Peyer's patch (tissue), 4 donors: ENCODE data around the gene HPCAL1. TPM values are rescaled to one million over a fixed set of nuclear protein-coding genes. Genes with fewer than 3 reads are reported as not detected.
A peak's percentile ranks its signal among the peaks of the same experiment; 100 is the strongest.

Source experiments
- DNase-seq, 3 donors: peaks; one replicate each; pipeline ENCODE4 v3.0.0-alpha.2; 2017 to 2019
- H3K27ac ChIP-seq, 4 donors: fragments of 200-600 bp; sonication (generic); one replicate each; pipeline ENCODE4 v1.5.1; 2016 to 2019
- H3K27me3 ChIP-seq, 2 donors: fragments of 200-600 bp; sonication (generic); one replicate each; pipeline ENCODE4 v1.5.1; 2019
- H3K36me3 ChIP-seq, 3 donors: fragments of 200-600 bp; sonication (generic); one replicate each; pipeline ENCODE4 v1.5.1; 2016 to 2019
- H3K4me1 ChIP-seq, 4 donors: fragments of 200-600 bp; sonication (generic); one replicate each; pipeline ENCODE4 v1.5.1; 2016 to 2019
- H3K4me3 ChIP-seq, 4 donors: fragments of 200-600 bp; sonication (generic); 1 replicate in 3 of 4; 2 replicates in 1 of 4; pipeline ENCODE4 v1.5.1; 2016 to 2019; ENCODE audit warnings: mild to moderate bottlenecking in 1 of 4
- H3K9me3 ChIP-seq, 4 donors: fragments of 200-600 bp; sonication (generic); one replicate each; pipeline ENCODE4 v1.5.1; 2016 to 2019; ENCODE audit warnings: mild to moderate bottlenecking in 1 of 4
- POLR2A ChIP-seq, 2 donors: fragments of 450-650 bp; IDR thresholded peaks; one replicate each; pipeline ENCODE4 v1.5.1; 2017; ENCODE audit warnings: antibody characterized with exemption in 2 of 2, mild to moderate bottlenecking in 2 of 2, moderate library complexity in 2 of 2
- total RNA-seq, 4 donors: library from RNA; depleted of rRNA; stranded (reverse); fragments of >200 nt; gene quantifications; one replicate each; pipeline ENCODE4 v1.1.0, GENCODE V29; 2016
- TF ChIP-seq, protein P1 (sequence below), 6 experiments: fragments of 450-650 bp in 4 of 6; fragments of 200-600 bp in 2 of 6; sonication (generic) in 1 of 6; IDR thresholded peaks; one replicate each; pipeline ENCODE4 v1.5.1; 2017 to 2019; ENCODE audit warnings: antibody characterized with exemption in 6 of 6, mild to moderate bottlenecking in 3 of 6, moderate library complexity in 1 of 6

The HPCAL1 gene
- total RNA-seq, 4 donors from 2014 or later: 123 to 270 (median 156) TPM

DNA sequence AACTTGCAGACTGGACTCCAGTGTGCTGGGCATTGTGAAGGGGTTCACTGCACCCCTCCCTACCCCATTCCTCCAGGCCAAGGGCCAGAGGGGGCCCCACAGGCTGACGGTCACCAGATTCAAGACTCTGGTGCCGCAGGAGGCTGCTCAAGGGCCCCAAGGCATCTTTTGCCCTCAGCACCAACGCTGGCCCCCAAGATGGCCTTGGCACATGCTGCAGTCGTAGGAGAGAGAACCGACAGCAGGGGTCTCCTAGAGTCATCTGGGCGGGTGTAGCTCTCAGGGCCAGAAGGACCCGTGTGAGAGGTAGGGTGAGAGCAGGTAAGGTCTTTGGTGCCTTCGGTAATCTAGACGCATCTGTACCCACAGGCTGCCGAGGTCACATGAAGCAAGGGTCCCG lies 164.1 kb downstream of the HPCAL1 start:
- no peak overlapping the region for H3K4me3 ChIP-seq
- no peaks in the 10 kb centered on the region for H3K4me1 ChIP-seq
- TF ChIP-seq, protein P1, sequence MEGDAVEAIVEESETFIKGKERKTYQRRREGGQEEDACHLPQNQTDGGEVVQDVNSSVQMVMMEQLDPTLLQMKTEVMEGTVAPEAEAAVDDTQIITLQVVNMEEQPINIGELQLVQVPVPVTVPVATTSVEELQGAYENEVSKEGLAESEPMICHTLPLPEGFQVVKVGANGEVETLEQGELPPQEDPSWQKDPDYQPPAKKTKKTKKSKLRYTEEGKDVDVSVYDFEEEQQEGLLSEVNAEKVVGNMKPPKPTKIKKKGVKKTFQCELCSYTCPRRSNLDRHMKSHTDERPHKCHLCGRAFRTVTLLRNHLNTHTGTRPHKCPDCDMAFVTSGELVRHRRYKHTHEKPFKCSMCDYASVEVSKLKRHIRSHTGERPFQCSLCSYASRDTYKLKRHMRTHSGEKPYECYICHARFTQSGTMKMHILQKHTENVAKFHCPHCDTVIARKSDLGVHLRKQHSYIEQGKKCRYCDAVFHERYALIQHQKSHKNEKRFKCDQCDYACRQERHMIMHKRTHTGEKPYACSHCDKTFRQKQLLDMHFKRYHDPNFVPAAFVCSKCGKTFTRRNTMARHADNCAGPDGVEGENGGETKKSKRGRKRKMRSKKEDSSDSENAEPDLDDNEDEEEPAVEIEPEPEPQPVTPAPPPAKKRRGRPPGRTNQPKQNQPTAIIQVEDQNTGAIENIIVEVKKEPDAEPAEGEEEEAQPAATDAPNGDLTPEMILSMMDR (IDR thresholded peaks at IDR 0.05): no peak
- no peak for TF ChIP-seq POLR2A (IDR thresholded peaks at IDR 0.05)
- H3K27ac ChIP-seq: no peak overlapping the region
- DNase-seq: peak in 1 of 3 donors; percentile 25
- H3K36me3 ChIP-seq: no peaks in the 10 kb centered on the region
- no peaks in the 10 kb centered on the region for H3K27me3 ChIP-seq
- no peaks in the 10 kb centered on the region for H3K9me3 ChIP-seq

DNA sequence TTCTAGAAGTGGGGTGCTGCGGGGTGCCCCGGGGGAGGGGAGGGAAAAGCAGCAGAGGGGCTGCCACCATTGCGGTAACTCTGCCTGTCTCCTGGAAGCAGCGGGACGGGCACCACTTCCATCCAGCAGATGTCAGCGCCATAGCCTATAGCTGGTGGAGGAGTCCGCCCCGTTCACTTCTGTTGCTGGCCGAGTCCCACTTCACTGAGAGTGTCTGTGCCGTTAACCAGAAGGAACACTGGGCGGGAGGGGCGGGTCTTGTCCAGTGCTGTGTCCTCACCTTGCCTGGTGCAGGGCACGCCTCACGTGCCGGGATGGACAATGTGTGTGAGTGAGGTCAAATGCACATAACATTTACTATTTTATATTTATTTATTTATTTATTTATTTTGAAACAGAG lies 164.7 kb downstream of the HPCAL1 start:
- H3K36me3 ChIP-seq: no peaks in the 10 kb centered on the region
- TF ChIP-seq POLR2A (IDR thresholded peaks at IDR 0.05): no peak
- TF ChIP-seq, protein P1 (IDR thresholded peaks at IDR 0.05): no peak
- H3K4me1 ChIP-seq: no peaks in the 10 kb centered on the region
- peak in 1 of 3 donors; percentile 31 for DNase-seq
- H3K27ac ChIP-seq: no peak overlapping the region
- no peaks in the 10 kb centered on the region for H3K27me3 ChIP-seq
- H3K4me3 ChIP-seq: no peak overlapping the region
- H3K9me3 ChIP-seq: no peaks in the 10 kb centered on the region

DNA sequence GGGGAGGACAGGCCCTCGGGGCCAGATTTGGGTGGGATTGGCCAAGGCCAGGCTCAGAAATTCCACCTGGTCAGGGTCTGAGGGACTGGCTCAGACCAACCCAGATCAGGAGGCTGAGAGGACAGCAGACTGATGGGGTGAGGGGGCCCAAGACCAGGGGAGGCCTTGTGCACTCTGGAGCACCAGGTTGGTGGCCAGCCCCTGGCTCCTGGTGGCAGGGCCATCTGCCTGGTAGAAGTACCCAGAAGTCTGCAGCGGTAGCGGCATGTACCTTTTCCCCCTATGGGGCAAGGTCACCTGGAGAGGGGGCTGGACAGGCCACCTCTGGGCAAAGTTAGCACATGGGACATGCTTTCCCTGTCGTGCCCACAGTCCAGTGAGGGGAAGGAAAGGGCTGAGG lies 166.6 kb downstream of the HPCAL1 start:
- TF ChIP-seq POLR2A (IDR thresholded peaks at IDR 0.05): no peak
- TF ChIP-seq, protein P1 (IDR thresholded peaks at IDR 0.05): no peak
- Histone ChIP-seq H3K36me3 (no peaks in the 10 kb centered on the region), H3K27me3 (no peaks in the 10 kb centered on the region), H3K9me3 (no peaks in the 10 kb centered on the region), H3K4me3 (no peak overlapping the region), H3K27ac (no peak overlapping the region), H3K4me1 (no peaks in the 10 kb centered on the region)
- peak in 1 of 3 donors; percentile 30 for DNase-seq

DNA sequence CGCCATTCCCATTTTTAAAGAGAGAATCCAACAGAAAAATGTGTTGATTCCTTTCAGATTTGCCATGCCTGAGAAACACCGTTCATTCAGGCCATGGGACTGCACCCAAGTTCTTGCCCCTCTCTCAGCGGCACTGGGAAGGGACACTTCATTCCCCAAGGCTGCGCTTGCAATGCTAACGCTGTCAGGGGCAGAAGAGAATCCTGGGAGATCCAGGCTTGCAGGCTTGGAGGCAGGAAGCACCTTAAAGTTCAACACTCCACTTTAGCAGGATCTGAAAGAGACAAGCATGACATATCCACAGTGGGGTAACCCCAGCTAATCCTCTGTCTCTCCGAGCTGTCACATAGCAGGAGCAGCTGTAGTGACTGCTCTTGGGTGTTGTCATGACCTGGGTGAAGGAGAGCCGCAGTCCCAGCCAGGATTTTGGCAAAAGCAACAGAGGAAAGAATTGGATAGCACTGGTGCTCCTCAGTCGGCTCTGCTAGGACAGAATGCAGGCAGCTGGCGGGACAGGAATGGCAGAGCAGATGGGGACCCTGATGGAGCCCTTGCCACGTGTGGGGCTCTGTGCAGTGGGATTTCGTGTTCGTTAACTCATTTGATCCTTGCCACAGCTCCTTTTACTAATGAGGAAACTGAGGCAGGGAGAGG lies 167.4 kb downstream of the HPCAL1 start:
- no peaks in the 10 kb centered on the region for H3K9me3 ChIP-seq
- no peak overlapping the region for H3K4me3 ChIP-seq
- no peaks in the 10 kb centered on the region for H3K36me3 ChIP-seq
- no peak overlapping the region for H3K27ac ChIP-seq
- no peaks in the 10 kb centered on the region for H3K4me1 ChIP-seq
- TF ChIP-seq, protein P1 (IDR thresholded peaks at IDR 0.05): no peak
- no peak for TF ChIP-seq POLR2A (IDR thresholded peaks at IDR 0.05)
- DNase-seq: peak in 1 of 3 donors; percentile 9
- no peaks in the 10 kb centered on the region for H3K27me3 ChIP-seq

DNA sequence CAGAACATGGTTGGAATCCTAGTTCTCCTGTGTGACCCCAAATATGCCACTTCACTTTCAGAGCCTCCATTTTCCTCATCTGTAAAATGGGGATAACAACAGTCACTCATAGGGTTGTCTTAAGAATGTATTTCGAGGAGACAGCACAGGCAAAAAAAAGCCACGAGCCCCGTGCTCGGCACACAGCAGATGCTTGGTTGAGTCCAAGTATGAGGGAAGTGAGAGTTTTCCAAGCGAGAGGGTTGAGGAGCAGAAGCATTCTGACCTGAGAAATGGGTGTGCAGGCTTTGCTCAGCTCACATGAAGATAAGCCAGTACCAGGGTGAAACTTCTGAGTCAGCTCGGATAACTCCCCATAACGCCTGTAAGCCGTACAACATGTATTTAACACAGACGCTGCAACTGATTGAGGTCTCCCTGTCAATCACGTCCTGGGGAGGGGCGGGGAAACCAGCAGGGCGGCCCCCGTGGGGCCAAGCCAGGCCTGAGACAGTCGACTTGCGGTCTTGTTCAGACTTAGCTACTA lies 168.4 kb downstream of the HPCAL1 start:
- peak in 1 of 3 donors; percentile 26 for DNase-seq
- no peaks in the 10 kb centered on the region for H3K9me3 ChIP-seq
- no peak overlapping the region for H3K27ac ChIP-seq
- no peak overlapping the region for H3K4me3 ChIP-seq
- no peaks in the 10 kb centered on the region for H3K27me3 ChIP-seq
- TF ChIP-seq, protein P1 (IDR thresholded peaks at IDR 0.05): no peak
- TF ChIP-seq POLR2A (IDR thresholded peaks at IDR 0.05): no peak
- H3K36me3 ChIP-seq: no peaks in the 10 kb centered on the region
- no peaks in the 10 kb centered on the region for H3K4me1 ChIP-seq
